Loucy (cell line): Measurements from ENCODE around the gene LSP1.

Experiments used
- H2AFZ ChIP-seq: fragments of 200-600 bp; sonication (generic); 2 replicates; pipeline ENCODE4 v1.6.0; 2016; ENCODE audit warnings: antibody characterized with exemption, mild to moderate bottlenecking, low read length, moderate library complexity
- H3F3A ChIP-seq: fragments of 200-600 bp; 2 replicates; pipeline ENCODE4 v1.6.0; 2016; ENCODE audit warnings: antibody characterized with exemption, low read depth, mild to moderate bottlenecking
- H3K27me3 ChIP-seq: fragments of 200-600 bp; sonication (generic); 2 replicates; pipeline ENCODE4 v1.6.1; 2014; ENCODE audit warnings: low read length, mild to moderate bottlenecking; ENCODE audit not compliant: insufficient read depth, poor library complexity, severe bottlenecking
- H3K36me3 ChIP-seq: fragments of 200-600 bp; sonication (generic); 2 replicates; pipeline ENCODE4 v1.6.1; 2016; ENCODE audit warnings: low read length; ENCODE audit not compliant: insufficient read depth
- H3K4me1 ChIP-seq: fragments of 200-600 bp; sonication (generic); 2 replicates; pipeline ENCODE4 v1.5.1; 2014; ENCODE audit warnings: low read length, mild to moderate bottlenecking; ENCODE audit not compliant: insufficient read depth, poor library complexity, severe bottlenecking
- H3K4me2 ChIP-seq: fragments of 200-600 bp; sonication (generic); 2 replicates; pipeline ENCODE4 v1.6.0; 2014; ENCODE audit warnings: antibody characterized with exemption, low read length, low read depth, mild to moderate bottlenecking; ENCODE audit not compliant: poor library complexity, severe bottlenecking
- H3K4me3 ChIP-seq: fragments of 200-600 bp; sonication (generic); 2 replicates; pipeline ENCODE4 v1.5.1; 2014; ENCODE audit warnings: low read length, mild to moderate bottlenecking, mixed read lengths; ENCODE audit not compliant: poor library complexity, severe bottlenecking
- H3K79me2 ChIP-seq: fragments of 200-600 bp; sonication (generic); 2 replicates; pipeline ENCODE4 v1.6.1; 2014; ENCODE audit warnings: low read length; ENCODE audit not compliant: insufficient read depth
- H3K9ac ChIP-seq: fragments of 200-600 bp; sonication (generic); 2 replicates; pipeline ENCODE4 v1.6.0; 2014; ENCODE audit warnings: mild to moderate bottlenecking, low read depth, low read length, moderate library complexity; ENCODE audit not compliant: poor library complexity, severe bottlenecking
- H3K9me2 ChIP-seq: fragments of 200-600 bp; sonication (generic); replicated peaks from 2 replicates; pipeline ENCODE4 v1.6.1; 2016; ENCODE audit warnings: low read depth, low read length, mixed read lengths
- H3K9me3 ChIP-seq: fragments of 200-600 bp; sonication (generic); 2 replicates; pipeline ENCODE4 v1.6.1; 2014; ENCODE audit warnings: mild to moderate bottlenecking, antibody characterized with exemption, low read length, low read depth; ENCODE audit not compliant: insufficient read depth
- H4K20me1 ChIP-seq: fragments of 200-600 bp; sonication (generic); 2 replicates; pipeline ENCODE4 v1.6.0; 2014; ENCODE audit warnings: antibody characterized with exemption, low read length, mild to moderate bottlenecking; ENCODE audit not compliant: insufficient read depth, poor library complexity, severe bottlenecking
- EZH2phosphoT487 ChIP-seq: fragments of 200-600 bp; IDR thresholded peaks from 2 replicates; pipeline ENCODE4 v1.6.1; 2018; ENCODE audit warnings: antibody characterized with exemption, mild to moderate bottlenecking, moderate library complexity, borderline replicate concordance
- TF ChIP-seq, protein P1 (sequence below): fragments of 200-600 bp; sonication (generic); conservative IDR thresholded peaks from 2 replicates; pipeline ENCODE4 v1.5.1; 2014; ENCODE audit warnings: mild to moderate bottlenecking, antibody characterized with exemption, low read length

The LSP1 gene

GRCh38 chr11:1892116-1892515 is 39.2 kb downstream of the LSP1 start:
- Histone ChIP-seq H3K36me3 (no peaks in the 10 kb centered on the region; the same call in none of the 2 replicates), H3K9ac (peak overlapping the region; percentile 100), H3K79me2 (peaks cover 54% of the 10 kb centered on the region), H3K4me1 (peaks cover 17% of the 10 kb centered on the region), H3F3A (no peaks in the 10 kb centered on the region), H2AFZ (no peak overlapping the region), H3K27me3 (peaks cover 7% of the 10 kb centered on the region), H3K9me3 (no peaks in the 10 kb centered on the region), H3K9me2 (no peaks in the 10 kb centered on the region), H4K20me1 (peaks cover 8% of the 10 kb centered on the region), H3K4me2 (peak overlapping the region; percentile 71), H3K4me3 (peak overlapping the region; percentile 97)
- no peak for TF ChIP-seq EZH2phosphoT487
- TF ChIP-seq, protein P1, sequence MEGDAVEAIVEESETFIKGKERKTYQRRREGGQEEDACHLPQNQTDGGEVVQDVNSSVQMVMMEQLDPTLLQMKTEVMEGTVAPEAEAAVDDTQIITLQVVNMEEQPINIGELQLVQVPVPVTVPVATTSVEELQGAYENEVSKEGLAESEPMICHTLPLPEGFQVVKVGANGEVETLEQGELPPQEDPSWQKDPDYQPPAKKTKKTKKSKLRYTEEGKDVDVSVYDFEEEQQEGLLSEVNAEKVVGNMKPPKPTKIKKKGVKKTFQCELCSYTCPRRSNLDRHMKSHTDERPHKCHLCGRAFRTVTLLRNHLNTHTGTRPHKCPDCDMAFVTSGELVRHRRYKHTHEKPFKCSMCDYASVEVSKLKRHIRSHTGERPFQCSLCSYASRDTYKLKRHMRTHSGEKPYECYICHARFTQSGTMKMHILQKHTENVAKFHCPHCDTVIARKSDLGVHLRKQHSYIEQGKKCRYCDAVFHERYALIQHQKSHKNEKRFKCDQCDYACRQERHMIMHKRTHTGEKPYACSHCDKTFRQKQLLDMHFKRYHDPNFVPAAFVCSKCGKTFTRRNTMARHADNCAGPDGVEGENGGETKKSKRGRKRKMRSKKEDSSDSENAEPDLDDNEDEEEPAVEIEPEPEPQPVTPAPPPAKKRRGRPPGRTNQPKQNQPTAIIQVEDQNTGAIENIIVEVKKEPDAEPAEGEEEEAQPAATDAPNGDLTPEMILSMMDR = no peak

DNA sequence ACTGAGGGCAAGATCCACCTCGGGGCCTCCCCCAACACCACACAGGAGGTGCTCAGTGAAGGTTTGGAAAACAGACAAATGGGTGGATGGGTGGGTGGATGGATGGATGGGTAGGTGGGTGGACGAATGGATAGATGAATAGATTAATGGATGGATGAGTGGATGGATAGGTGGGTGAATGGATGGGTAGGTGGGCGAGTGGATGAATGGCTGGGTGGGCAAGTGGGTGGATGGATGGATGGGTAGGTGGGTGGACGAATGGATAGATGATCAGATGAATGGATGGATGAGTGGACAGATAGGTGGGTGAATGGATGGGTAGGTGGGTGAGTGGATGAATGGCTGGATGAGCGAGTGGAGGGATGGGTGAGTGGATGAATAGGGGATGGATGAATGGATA is 39.7 kb downstream of the LSP1 start:
- peak overlapping the region; percentile 71 for H3K4me2 ChIP-seq
- peaks cover 14% of the 10 kb centered on the region for H3K4me1 ChIP-seq
- TF ChIP-seq EZH2phosphoT487 = no peak
- TF ChIP-seq, protein P1 = no peak
- H3K4me3 ChIP-seq = peak overlapping the region; percentile 97
- H4K20me1 ChIP-seq = peaks cover 8% of the 10 kb centered on the region
- no peaks in the 10 kb centered on the region for H3K9me2 ChIP-seq
- no peak overlapping the region for H2AFZ ChIP-seq
- H3F3A ChIP-seq = no peaks in the 10 kb centered on the region
- no peaks in the 10 kb centered on the region; the same call in none of the 2 replicates for H3K36me3 ChIP-seq
- peaks cover 7% of the 10 kb centered on the region for H3K27me3 ChIP-seq
- H3K9me3 ChIP-seq = no peaks in the 10 kb centered on the region
- H3K79me2 ChIP-seq = peaks cover 54% of the 10 kb centered on the region
- H3K9ac ChIP-seq = no peak overlapping the region

DNA sequence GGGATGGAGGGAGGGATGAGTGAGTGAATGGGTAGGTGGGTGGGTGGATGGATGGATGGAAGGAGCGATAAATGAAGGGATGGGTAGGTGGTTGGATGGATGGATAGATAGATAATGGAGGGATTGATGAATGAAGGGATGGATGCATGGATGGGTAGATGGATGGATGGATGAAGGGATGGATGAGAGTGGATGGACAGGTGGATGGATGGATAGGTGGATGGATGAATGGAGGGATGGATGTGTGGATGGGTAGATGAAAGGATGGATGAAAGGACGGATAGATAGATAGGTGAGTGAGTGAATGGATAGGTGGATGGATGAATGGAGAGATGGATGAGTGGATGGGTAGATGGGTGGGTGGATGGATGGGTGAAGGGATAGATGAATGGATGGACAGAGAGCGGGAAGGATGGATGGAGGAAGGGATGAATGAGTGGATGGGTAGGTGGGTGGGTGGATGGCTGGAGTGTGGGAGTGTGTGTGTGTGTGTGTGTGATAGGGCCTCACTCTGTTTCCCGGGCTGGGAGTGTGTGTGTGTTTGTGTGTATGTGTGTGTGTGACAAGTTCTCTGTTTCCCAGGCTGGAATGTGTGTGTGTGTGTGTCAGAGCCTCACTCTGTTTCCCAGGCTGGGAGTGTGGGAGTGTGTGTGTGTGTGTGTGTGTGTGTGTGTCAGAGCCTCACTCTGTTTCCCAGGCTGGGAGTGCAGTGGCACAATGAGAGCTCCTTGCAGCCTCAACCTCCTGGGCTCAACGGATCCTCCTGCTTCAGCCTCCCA is 40.9 kb downstream of the LSP1 start:
- no peak overlapping the region for H3K9ac ChIP-seq
- H3K9me2 ChIP-seq = no peaks in the 10 kb centered on the region
- peaks cover 8% of the 10 kb centered on the region for H4K20me1 ChIP-seq
- H3K36me3 ChIP-seq = no peaks in the 10 kb centered on the region; the same call in 1 of the 2 replicates
- H3K4me3 ChIP-seq = peak overlapping the region; percentile 97
- no peak overlapping the region for H2AFZ ChIP-seq
- no peaks in the 10 kb centered on the region for H3F3A ChIP-seq
- no peaks in the 10 kb centered on the region for H3K9me3 ChIP-seq
- no peak for TF ChIP-seq EZH2phosphoT487
- TF ChIP-seq, protein P1 = no peak
- peaks cover 7% of the 10 kb centered on the region for H3K27me3 ChIP-seq
- peak overlapping the region; percentile 71 for H3K4me2 ChIP-seq
- peaks cover 42% of the 10 kb centered on the region for H3K79me2 ChIP-seq
- H3K4me1 ChIP-seq = peaks cover 2% of the 10 kb centered on the region
